HG02759 (cell line): ENCODE data around the gene CA10.

ENCODE experiments used
- ATAC-seq: cut with Tn5 transposase; IDR thresholded peaks from one replicate; pipeline ENCODE4 v1.9.1; 2021; ENCODE audit warnings: mild to moderate bottlenecking, moderate library complexity; ENCODE audit not compliant: unreplicated experiment

The CA10 gene

DNA sequence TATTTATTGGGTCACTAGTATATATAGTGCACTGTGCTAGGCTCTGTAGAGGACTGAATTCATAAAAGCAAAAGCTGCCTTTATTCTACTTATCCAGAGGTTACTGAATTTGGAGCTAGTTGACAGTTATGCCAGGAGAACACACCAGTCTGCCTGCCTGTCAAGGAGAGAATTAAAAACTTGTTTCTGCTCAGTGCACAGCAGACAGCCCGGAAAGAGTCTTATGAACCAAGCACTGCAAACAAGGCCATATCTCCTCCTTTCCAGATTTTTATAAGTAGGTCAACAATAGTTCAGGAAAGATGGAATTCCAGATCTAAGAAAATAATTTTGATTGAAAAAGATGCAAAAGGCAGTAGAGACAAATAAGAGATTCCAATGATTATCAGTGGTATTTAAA lies 267.8 kb downstream of the CA10 start:
- no peak for ATAC-seq

DNA sequence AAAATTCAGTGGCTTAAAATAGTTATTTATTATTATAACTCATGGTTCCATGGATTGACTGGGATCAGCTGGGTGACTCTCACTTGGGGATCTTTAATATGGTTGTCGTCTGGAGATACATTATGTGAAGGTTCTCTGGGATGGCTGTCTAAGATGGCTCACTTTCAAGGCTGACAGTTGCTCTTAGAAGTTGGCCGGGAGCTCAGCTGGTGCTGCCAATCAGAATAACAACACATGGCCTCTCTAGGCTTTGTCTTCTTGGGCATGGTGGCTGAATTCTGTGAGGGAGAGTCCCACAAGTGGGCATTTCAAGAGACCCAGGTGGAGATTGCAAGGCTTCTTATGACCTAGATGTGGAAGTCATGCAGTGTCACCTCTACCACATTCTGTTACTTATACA lies 269.7 kb downstream of the CA10 start:
- ATAC-seq: no peak

DNA sequence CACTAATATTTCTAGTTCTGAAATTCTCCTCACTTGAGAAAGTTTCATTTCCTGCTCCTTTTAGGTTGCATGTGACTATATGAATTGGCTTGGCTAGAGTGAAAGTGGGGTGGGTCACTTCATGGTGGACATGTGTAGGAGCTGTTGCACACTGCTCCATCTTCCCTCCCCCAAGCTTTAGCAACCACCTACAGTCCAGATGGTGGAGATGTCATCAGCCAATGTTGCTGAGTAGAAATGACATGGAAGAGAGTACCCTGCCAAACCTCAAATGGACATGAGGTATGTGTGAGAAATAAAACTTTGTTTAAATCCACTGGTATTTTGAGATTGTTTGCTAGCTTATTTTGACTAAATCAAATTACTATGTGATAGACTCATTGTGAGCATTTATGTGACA lies 281.5 kb downstream of the CA10 start:
- no peak for ATAC-seq

DNA sequence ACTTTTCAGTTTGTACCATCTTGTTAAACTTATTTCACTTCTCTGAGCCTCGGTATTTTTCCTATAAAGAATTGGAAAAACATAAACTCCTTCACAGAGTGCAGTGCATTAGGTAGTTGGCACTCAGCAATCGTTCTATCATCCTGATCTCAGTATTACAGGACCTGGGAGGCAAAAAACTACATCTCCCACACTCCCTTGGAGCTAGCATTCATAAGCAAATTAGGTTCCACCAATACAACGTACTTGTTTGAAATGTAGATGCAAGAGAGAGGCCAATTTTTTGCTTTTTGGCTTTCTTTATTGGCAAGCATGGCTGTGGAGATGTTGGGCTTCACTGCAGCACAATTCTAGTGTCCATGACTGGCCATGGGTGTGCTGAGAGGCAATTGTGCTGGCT lies 285.2 kb downstream of the CA10 start:
- no peak for ATAC-seq

DNA sequence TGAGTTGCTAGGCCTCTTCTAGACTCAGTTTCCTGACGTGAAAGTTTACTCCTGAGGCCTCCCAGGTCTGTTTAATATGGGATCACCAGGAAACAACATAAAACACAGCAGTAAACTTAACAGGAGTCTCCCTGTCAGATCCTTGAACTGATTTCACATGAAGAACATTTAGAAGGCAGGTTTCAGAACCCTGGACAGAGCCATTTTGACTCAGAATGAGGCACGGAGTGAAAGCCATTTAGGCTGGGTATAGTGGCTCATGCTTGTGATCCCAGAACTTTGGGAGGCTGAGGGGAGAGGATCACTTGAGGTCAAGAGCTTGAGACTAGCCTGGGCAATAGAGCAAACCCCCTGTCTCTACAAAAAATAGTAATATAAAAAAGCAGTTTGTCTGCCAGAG lies 289.1 kb downstream of the CA10 start:
- ATAC-seq: no peak

DNA sequence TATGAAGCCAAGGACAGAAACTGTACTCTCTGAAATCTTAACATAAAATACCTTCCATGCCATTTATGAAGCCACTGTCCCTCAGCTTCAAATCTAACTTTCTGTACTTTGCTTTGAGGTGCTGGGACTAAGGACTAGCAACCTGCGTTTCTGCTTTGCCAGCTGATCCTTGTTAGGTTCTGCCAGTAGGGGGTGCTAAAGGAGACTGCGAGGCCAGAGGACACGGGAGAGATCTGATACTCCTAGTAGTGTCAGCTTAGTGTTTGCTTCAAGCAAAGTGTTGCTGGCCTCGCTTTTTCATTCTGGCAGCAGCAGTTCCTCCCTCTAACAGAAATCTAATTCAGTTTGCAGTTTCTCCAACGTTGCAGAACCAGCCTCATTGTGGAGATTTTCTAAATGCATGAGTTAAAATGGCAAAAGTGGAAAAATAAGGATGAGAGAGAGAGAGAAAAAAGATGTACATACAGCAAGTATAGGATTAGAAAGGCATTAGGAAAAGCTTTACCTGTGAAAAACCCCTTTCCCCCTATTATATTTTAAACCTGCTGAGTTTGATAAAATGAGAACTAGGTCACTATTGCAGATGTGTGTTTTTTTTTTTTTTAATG lies 297.5 kb downstream of the CA10 start:
- ATAC-seq: no peak

DNA sequence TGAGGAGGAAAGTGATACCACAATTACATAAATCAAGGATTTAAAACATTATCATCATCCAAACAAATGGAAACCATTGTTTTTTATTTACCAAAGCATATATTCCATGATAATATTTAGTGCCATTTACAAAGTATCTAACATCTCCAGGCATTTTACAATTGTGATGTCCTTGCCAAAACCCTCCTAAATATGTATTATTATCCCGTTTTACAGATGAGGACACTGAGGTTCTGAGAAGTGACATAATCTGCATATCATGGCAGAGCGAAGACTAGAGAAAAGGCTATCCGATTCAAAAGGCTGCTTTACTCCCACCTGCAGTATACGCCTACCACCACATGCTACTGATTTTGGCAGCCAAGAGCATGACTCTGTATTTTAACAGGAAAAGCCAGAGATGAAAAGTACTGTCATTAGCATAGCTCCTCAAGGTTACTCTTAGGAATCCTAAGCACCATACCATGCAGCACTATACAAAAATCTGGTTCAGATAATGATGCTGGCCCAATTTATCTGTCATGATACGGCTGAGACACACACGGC lies 301.4 kb downstream of the CA10 start:
- ATAC-seq: no peak

DNA sequence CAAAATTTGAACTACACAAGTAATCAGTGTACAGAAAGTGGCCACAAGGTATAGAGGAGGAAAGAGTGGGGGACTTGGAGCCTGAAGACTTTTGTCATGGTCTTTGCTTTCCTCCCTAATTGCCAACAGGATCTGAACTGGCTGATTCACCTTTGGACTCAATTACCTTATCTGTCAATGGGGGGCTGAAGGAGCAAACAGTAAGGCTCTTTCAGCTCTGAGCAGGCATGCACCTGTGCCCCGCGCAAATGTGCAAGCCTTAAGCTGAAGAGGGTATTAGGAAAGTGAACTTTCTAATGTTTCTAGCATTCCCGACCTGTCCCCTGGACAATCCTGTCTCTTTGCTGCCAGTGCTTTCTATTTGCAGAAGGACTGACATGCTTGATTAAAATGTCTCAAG lies 302.7 kb downstream of the CA10 start:
- ATAC-seq: no peak

DNA sequence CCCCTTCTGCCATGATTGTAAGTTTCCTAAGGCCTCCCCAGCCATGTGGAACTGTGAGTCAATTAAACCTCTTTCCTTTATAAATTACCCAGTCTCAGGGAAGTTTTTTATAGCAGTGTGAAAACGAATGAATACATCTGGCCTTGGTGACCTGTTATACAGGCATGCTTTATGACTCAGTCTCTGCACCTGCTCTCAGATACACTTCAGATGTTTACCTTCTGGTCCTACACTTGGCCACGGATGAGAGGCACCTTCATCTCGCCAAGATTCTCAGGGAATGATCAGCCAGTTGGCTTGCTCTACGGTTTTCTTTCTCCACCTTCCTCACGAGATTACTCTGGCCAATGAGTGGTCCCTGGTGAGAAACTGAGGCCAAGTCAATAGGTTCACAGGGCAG lies 304.7 kb downstream of the CA10 start:
- no peak for ATAC-seq

DNA sequence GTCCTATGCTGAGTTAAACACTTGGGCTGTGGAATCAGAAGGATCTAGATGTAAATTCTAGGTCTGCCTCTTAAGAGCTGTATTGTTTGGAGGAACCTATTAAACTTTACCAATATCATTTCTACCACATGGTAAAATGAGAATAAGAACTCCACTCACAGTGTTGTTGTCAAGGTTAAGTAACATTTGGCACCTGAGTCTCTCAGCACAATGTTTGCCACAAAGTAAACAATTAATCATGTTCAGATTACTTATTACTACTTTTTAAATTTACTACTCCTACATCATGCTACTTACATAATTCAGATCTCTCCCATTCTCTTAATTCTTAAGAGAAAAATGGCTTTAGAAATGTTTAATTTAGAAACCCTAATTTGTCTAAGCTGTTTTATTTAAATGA lies 305.9 kb downstream of the CA10 start:
- no peak for ATAC-seq

DNA sequence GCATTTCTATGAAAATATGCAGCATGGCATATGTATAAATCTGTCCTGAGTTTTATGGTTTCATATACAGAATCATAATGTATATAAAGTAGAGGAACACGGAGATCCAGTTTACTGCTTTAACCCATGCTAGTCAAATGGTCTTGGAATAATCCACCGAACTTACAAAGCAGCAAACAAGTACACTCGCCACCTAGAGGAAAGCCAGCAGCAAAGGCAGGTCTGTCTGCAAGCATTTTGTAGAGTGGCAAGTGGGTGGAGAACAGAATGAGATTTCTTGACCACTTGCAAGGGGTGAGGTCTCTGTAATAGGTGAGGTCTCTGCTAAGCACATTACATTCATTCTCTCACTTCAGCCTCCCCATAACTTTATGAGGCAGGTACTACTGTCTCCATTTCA lies 308.3 kb downstream of the CA10 start:
- no peak for ATAC-seq

DNA sequence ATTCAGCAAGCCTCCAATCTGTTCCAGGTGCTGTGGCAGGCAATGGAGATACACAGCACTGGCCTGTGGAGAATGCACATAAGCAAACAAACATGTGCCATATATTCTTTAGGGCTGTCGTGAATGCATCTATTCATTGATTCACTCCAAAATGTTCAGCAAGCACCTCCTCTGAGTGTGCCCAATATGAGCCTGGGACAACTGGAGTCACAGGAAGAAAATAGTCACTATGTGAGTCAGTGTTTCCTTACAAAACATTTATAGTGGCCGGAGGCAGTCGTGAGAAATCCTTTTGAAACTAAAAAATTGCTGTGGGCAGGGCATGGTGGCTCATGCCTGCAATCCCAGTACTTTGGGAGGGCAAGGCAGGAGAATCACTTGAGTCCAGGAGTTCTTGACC lies 310.1 kb downstream of the CA10 start:
- ATAC-seq: no peak

DNA sequence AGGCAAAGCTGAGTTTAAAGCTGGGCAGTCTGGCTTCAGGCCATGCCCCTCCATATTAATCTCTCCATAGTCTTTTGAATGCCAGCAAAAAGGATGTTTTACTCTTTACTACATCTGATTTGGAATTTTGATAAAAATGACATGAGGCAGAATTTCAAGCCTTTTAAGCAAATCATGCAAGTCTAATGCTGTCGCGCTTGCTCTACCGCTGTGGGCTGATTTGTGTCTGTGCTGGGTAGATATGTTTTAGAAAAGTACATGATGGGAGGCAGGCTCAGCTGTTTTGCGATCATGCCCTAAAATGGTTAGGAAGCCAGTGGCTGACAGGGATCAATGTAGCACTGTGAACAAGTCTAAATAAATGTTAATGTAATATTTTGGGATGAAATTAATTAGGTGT lies 311.9 kb downstream of the CA10 start:
- ATAC-seq: no peak

DNA sequence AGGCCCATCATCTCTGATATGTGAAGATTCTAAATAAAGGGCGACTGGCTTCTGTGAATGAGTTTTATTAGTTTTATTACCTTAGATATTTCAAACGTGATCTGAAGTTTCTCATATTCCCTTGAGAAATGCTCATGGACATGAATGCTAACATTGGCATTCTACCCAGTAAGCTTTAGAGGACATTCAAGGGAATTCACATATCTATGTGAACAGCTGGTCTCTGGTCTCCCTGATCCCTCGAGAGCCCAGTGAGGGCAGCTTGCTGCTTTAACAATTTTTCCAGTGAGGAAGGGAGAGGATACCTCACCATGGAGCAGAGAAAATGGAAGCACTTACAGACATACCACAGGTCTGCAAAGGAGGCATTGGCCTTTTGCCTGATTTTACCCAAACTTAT lies 312.7 kb downstream of the CA10 start:
- ATAC-seq: no peak

DNA sequence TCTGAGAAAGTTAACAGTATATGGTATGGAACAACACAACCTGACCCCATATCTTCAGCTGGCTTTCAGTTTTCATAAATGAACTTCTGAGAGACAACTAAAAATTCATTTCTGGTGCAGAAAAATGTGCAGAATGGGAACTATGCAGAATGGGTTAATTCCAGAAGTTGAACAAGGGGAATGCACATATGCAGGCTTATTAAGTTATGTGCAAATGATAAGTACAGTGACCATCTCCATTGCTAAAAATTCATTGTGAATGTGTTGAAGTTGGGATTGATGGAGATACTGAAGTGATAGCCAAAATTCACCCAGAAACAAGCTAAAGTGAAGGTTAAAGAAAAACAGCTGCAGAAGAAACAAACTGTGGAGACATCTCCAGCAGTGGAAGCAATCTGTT lies 315.8 kb downstream of the CA10 start:
- no peak for ATAC-seq

DNA sequence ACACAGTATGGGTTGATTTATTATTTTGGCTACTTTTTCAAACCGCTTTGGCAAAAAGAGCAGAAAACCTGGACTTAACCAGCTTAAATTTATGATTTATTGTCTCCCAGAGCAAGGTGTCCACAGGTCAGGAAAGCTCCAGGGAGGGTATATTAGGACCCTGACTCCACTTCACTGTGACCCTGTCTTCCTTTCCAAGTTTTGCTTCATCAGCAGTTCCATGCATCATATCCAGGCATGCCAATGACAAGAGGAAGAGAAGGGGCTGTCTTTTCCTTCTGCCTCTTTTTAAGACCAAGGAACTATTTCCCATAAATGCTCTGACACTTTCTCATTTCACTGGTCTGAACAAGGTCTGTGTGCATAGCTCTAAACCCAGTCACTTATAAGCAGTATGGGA lies 316.8 kb downstream of the CA10 start:
- ATAC-seq: no peak

DNA sequence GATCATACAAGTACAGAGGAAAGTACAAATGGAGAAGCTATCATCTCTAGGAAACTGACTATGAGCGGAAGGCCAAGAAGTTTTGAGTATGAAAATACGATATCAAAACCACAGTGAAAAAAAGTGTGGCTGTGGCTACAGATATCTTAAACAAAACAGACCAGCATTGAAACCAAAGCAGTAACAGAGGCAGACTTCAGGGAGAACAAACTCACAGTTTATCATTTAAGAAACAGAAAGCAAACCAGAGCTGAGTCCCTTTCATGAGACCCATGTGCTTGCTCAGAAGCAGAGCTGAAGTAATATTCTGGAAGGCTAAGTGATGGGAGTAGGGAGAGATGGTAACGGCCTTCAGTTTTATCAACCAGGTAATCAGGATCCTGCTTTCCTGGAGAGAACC lies 317.8 kb downstream of the CA10 start:
- ATAC-seq: no peak

DNA sequence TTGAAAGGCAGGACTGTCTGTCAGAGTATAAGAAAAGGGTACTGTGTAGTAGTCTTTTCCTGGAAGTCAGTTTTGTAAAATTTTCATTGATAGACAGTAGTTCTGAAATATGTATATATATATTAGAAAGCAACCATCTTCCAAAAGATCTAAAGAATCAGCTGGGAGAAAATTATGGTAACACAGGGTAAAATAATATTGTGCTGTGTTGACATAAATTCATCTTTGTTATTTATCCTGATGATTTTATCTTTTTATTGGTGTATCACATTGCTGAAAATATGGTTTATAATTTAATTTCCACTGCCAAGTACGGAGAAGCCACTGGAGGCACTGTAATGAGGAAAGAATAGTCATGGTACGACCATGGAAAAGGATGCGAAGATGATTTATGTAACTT lies 324.9 kb downstream of the CA10 start:
- ATAC-seq: no peak

DNA sequence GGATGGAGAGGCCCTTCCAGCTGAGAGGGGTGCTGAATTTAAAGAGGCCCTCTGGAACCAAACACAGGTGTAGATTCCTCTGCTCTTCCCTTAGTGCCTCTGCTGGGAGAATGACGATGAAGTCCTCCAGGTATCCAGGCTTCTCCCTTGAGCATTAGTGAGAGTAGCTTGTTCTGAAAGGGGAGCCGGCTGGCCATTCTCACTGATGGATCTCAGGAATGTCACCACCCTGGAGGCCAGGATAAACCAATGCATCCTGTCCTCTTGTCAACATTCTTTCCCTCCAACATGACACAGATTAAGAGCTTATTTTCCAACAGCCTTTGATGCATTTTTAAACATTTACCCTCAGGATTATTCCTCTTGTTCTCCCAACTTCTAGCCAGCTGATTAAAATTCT lies 325.5 kb downstream of the CA10 start:
- no peak for ATAC-seq

DNA sequence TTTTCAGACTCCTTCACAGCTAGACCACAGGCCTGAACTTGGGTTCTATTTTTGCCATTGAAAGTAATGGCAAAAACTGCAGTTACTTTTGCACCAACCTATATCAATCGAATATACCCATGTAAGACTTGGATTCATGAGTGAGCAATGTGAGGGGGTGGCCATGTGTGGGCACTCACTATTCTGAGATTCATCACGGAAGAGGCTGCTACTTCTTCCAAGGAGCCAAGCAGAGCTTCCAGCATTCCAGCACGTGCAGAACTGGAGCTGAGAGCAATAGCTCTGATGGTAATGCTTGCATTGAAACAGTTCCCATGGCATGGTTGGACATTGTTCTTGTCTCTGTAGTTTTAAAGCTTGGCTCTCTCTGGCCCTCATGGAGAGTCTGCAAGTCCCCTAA lies 327.6 kb downstream of the CA10 start:
- no peak for ATAC-seq

DNA sequence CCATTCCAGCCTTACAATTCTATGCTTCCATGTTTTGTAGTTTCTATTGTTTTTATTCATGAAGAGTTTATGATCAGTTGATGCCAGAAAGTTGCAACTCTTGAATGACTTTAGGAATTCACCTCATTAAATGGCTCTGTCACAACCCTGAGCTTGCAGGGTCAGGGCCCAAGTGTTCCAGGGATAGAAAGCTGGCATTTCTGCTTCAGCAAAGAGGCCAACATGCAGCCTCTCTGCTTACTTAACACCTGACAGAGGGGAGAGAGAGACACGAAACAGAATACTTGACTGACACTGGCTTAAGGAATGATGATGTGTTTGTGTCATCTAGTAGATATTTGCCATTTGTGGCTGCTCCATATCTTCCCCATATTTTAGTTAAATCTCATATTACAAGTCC lies 328.1 kb downstream of the CA10 start:
- no peak for ATAC-seq

DNA sequence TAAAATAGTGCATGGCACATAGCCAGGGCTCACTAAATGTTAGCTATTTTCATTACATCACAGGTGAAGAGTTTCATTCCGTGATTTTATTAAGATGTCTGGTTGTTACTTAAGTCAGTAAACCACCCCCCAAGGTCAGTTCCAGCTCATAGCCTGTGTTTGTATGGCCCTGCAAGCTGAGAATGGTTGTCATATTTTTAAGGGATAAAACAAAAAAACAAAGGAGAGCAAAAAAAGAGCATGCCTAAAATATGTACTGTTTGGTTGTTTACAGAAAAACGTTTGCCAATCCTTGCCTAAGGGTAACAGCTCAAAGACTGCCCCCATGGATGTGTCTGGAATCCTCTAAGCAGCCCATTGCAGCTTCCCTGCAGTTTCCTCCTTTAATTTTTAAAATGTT lies 329.6 kb downstream of the CA10 start:
- no peak for ATAC-seq

DNA sequence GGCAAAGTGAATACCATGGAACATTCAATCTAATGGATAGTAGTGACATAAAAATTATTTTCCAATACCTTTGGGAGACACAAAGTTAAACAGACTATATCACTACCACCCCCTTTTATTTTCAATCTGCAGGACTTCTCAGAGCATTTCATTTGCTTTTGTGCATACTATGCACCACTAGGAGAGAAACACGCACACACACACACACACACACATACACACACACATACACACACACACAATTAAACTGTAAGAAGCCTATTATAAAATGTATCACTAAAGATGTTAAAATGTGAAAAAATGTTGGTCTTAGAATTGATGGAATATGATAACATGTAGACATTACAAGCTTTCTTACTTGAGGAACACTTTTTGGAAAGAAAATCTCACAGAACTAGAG lies 331.4 kb downstream of the CA10 start:
- no peak for ATAC-seq
